SK-N-SH (cell line): Measurements from ENCODE around the gene CLTCL1.

Experiments
- MEF2A ChIP-seq: IDR thresholded peaks from 2 replicates; pipeline ENCODE4 v1.4.0; 2012; ENCODE audit warnings: low read depth, borderline replicate concordance
- POLR2AphosphoS5 ChIP-seq: IDR thresholded peaks from 2 replicates; pipeline ENCODE4 v1.6.1; 2012; ENCODE audit warnings: low read depth, low read length
- RCOR1 ChIP-seq: fragments of 150-350 bp; IDR thresholded peaks from 2 replicates; pipeline ENCODE4 v1.6.1; 2017; ENCODE audit warnings: antibody characterized with exemption, low read length
- RFX5 ChIP-seq: IDR thresholded peaks from 2 replicates; pipeline ENCODE4 v1.6.1; 2012; ENCODE audit warnings: mild to moderate bottlenecking, improper control_type of control experiment, low read length
- RXRA ChIP-seq: IDR thresholded peaks from 2 replicates; pipeline ENCODE4 v1.4.0; 2012; ENCODE audit warnings: low read depth, mild to moderate bottlenecking, borderline replicate concordance
- TCF12 ChIP-seq: IDR thresholded peaks from 2 replicates; pipeline ENCODE4 v1.4.0; 2012
- YY1 ChIP-seq: IDR thresholded peaks from 2 replicates; pipeline ENCODE4 v1.4.0; 2012; ENCODE audit warnings: low read depth, mild to moderate bottlenecking
- TF ChIP-seq, protein P1 (sequence below): fragments of 200-600 bp; sonication (generic); IDR thresholded peaks from 2 replicates; pipeline ENCODE4 v1.6.1; 2017; ENCODE audit warnings: antibody characterized with exemption, mild to moderate bottlenecking, moderate library complexity
- TF ChIP-seq, protein P2 (sequence below): IDR thresholded peaks from 2 replicates; pipeline ENCODE4 v1.6.1; 2012; ENCODE audit warnings: mild to moderate bottlenecking, low read depth, low read length, moderate library complexity

DNA sequence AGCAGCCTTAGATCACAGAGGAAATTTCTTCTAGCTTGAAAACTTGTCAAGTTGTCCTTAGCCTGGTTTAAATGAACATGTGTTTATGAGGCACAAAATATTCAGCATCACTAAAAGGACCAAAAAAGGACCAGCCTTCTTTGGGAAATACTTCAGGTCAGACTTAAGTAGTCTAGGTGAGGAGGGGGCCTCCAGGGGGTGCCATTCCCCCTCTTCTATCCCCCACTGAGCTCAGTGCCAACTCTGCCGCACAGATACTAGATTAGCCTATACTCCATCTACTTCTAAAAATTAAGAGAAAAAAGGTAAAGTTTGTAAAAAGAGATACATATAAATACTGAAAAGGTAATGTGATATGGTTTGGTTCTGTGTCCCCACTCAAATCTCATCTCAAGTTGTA, 20.6 kb downstream of the CLTCL1 start:
- TF ChIP-seq, protein P1, sequence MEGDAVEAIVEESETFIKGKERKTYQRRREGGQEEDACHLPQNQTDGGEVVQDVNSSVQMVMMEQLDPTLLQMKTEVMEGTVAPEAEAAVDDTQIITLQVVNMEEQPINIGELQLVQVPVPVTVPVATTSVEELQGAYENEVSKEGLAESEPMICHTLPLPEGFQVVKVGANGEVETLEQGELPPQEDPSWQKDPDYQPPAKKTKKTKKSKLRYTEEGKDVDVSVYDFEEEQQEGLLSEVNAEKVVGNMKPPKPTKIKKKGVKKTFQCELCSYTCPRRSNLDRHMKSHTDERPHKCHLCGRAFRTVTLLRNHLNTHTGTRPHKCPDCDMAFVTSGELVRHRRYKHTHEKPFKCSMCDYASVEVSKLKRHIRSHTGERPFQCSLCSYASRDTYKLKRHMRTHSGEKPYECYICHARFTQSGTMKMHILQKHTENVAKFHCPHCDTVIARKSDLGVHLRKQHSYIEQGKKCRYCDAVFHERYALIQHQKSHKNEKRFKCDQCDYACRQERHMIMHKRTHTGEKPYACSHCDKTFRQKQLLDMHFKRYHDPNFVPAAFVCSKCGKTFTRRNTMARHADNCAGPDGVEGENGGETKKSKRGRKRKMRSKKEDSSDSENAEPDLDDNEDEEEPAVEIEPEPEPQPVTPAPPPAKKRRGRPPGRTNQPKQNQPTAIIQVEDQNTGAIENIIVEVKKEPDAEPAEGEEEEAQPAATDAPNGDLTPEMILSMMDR = no peak
- TF ChIP-seq YY1 (no peak), RFX5 (no peak), MEF2A (no peak), RCOR1 (no peak), TCF12 (no peak), POLR2AphosphoS5 (no peak), RXRA (no peak)
- TF ChIP-seq, protein P2, sequence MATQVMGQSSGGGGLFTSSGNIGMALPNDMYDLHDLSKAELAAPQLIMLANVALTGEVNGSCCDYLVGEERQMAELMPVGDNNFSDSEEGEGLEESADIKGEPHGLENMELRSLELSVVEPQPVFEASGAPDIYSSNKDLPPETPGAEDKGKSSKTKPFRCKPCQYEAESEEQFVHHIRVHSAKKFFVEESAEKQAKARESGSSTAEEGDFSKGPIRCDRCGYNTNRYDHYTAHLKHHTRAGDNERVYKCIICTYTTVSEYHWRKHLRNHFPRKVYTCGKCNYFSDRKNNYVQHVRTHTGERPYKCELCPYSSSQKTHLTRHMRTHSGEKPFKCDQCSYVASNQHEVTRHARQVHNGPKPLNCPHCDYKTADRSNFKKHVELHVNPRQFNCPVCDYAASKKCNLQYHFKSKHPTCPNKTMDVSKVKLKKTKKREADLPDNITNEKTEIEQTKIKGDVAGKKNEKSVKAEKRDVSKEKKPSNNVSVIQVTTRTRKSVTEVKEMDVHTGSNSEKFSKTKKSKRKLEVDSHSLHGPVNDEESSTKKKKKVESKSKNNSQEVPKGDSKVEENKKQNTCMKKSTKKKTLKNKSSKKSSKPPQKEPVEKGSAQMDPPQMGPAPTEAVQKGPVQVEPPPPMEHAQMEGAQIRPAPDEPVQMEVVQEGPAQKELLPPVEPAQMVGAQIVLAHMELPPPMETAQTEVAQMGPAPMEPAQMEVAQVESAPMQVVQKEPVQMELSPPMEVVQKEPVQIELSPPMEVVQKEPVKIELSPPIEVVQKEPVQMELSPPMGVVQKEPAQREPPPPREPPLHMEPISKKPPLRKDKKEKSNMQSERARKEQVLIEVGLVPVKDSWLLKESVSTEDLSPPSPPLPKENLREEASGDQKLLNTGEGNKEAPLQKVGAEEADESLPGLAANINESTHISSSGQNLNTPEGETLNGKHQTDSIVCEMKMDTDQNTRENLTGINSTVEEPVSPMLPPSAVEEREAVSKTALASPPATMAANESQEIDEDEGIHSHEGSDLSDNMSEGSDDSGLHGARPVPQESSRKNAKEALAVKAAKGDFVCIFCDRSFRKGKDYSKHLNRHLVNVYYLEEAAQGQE = no peak
